HTERT RPE-1 (cell line): ENCODE data around the gene METRNL.
"Not testable (repeated sequence)": the region's sequence is repeated elsewhere in the genome, so short reads cannot be mapped to it uniquely, and the experiment has no call there.

Experiments used
- in situ Hi-C: fragments of 300-500 bp; cut with MboI; formaldehyde crosslinking; loops from 4 replicates; pipeline ENCODE4 v1.14.3; 2020; ENCODE audit warnings: low sequenced_read_pairs

Gene METRNL

GRCh38 chr17:83079352-83079747 is at the start of gene METRNL:
METRNL (plus strand) TSS chr17:83079609; CDS start chr17:83079816, 207 bp downstream.
- in situ Hi-C loops: no loop called here

- in situ Hi-C loops: no loop called here
These were observed 49.0 kb upstream of the METRNL start for GRCh38 chr17:83030432-83030831.

GRCh38 chr17:83031321-83031945 is 48.0 kb upstream of the METRNL start:
- in situ Hi-C loops: no loop called here

- in situ Hi-C loops: not testable (repeated sequence)
These were observed 47.4 kb upstream of the METRNL start for GRCh38 chr17:83031946-83032451.

- in situ Hi-C loops: no loop called here
These were observed 46.6 kb upstream of the METRNL start for GRCh38 chr17:83032781-83033180.

- in situ Hi-C loops: no loop called here
These were observed 44.9 kb upstream of the METRNL start for GRCh38 chr17:83034525-83034924.

GRCh38 chr17:83035722-83036121 is 43.7 kb upstream of the METRNL start:
- in situ Hi-C loops: no loop called here

- in situ Hi-C loops: no loop called here
These were observed 43.2 kb upstream of the METRNL start for GRCh38 chr17:83036193-83036592.

- in situ Hi-C loops: no loop called here
These were observed 42.7 kb upstream of the METRNL start for GRCh38 chr17:83036666-83037065.

- in situ Hi-C loops: no loop called here
These were observed 42.1 kb upstream of the METRNL start for GRCh38 chr17:83037084-83037873.

GRCh38 chr17:83037874-83038165 is 41.6 kb upstream of the METRNL start:
- in situ Hi-C loops: no loop called here

GRCh38 chr17:83038983-83039382 is 40.4 kb upstream of the METRNL start:
- in situ Hi-C loops: not testable (repeated sequence)

- in situ Hi-C loops: no loop called here
These were observed 38.1 kb upstream of the METRNL start for GRCh38 chr17:83041305-83041704.

- in situ Hi-C loops: no loop called here
These were observed 36.8 kb upstream of the METRNL start for GRCh38 chr17:83042522-83043158.

GRCh38 chr17:83044479-83044878 is 34.9 kb upstream of the METRNL start:
- in situ Hi-C loops: not testable (repeated sequence)

- in situ Hi-C loops: no loop called here
These were observed 32.8 kb upstream of the METRNL start for GRCh38 chr17:83046448-83047181.

- in situ Hi-C loops: no loop called here
These were observed 32.3 kb upstream of the METRNL start for GRCh38 chr17:83047182-83047478.

- in situ Hi-C loops: not testable (repeated sequence)
These were observed 31.5 kb upstream of the METRNL start for GRCh38 chr17:83047818-83048475.

GRCh38 chr17:83050651-83051395 is 28.6 kb upstream of the METRNL start:
- in situ Hi-C loops: no loop called here
